ENCODE measurements around the gene HEMK1.
A peak's percentile ranks its signal among the peaks of the same experiment; 100 is the strongest.

HEMK1 gene

GRCh38 chr3:50612970-50613846, 43.9 kb downstream of the HEMK1 start:
- DNase-seq (ENCODE audit: low read depth), result no peak

DNA sequence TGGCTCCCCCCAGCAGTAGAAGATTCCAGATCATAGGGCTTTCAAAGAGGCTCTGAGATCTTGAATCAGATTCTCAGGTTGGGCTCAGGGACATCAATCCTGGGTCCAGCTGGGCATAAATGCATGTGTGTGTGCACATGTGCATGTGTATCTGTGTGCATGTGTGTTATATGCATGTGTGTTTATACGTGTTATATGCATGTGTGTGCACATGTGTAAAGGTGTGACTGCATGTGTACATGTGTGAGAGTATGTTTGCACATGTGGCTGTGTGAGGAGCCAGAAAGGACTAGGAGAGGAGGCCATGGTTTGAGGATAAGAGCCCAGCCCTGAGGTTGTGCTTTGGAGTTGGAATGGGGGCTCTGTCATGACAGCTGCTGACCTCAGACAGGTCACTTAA, 45.9 kb downstream of the HEMK1 start:
- no peak for DNase-seq (ENCODE audit: low read depth)

DNA sequence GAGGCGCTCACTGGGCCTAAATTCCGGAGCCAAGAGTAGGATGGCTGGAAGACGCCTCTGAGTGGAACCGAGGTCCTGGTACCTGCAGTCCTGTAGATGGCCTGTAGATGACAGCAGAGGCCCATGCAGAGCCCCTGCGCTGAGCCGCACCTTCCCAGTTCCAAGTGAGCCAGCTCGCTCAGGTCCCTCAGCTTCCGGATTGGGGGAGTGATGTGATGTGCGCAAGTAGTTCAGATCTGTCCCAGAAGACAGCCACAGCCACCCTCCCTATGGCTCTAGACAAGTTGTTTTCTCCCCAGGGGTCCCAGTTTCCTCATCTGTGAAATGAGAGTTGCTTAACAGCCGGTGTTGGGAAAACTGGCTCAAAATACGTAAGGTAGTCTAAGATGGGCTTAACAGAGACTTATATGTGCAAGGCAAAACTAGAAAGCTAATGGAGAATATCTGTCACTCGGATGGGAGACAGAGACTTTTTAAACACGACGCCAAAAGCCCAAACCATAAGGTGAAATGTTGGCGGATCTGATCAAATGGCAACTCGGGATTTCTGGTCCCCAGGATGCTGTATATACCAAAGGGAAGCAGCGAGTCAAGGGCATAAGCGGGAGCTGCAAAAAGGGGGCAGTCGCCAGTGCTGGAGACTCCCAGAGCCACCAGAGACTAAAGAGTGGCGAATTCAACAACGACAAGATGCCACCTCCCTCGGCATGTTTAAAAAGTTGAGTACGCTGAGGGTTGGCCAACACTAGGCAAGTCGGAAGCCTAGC, 46.9 kb downstream of the HEMK1 start:
- DNase-seq (ENCODE audit: low read depth), result peak; percentile 71

DNA sequence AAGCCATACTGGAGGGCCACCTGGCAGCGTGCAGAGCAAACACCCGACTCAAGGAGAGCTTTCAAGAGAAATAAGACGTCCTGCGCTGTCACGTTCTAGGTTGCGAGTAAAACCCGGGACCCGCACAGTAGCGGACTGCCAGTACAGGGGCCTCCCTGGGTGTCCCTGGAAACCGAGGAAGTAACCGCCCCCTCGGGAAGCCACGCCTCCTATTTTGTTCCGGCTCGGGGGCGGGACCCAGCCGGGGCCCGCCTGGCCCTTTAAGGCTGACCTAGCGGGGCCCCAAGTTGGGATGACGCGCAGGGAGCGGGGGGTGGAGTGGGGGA, 47.4 kb downstream of the HEMK1 start:
- peak; percentile 91 for DNase-seq (ENCODE audit: low read depth)

DNA sequence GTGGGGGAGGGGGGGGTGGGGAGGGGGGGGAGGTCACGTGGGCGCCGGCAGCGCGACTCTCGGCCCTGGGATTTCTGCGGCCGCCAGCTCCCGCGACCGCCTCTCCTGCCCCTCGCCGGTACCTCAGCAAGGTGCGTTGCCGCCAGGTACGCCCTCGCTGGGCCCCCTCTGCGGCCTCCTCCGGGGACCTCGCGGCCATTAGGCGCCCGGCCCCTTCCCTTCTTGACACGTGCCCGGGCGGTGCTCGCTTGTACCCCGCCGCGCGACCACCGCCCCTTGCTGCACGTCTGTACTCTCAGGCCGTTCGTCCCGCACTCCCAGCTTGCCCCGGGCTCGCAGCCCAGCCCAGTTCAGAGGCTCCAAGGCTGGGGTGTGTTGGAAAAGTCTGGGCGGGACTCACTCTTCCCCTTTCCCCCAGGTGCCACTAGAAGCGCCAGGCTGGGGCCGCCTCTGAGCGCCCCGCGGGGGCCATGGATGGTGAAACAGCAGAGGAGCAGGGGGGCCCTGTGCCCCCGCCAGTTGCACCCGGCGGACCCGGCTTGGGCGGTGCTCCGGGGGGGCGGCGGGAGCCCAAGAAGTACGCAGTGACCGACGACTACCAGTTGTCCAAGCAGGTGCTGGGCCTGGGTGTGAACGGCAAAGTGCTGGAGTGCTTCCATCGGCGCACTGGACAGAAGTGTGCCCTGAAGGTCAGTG, 47.9 kb downstream of the HEMK1 start, which contains the start of gene MAPKAPK3:
Gene MAPKAPK3, plus strand, starts transcription at position 56 of the 696 bp plus-strand sequence. Its CDS starts 415 bp downstream, at position 471.
- DNase-seq (ENCODE audit: low read depth), result no peak

GRCh38 chr3:50617911-50618481, 48.7 kb downstream of the HEMK1 start:
- no peak for DNase-seq (ENCODE audit: low read depth)

GRCh38 chr3:50620420-50620819, 51.1 kb downstream of the HEMK1 start:
- DNase-seq (ENCODE audit: low read depth), result no peak

DNA sequence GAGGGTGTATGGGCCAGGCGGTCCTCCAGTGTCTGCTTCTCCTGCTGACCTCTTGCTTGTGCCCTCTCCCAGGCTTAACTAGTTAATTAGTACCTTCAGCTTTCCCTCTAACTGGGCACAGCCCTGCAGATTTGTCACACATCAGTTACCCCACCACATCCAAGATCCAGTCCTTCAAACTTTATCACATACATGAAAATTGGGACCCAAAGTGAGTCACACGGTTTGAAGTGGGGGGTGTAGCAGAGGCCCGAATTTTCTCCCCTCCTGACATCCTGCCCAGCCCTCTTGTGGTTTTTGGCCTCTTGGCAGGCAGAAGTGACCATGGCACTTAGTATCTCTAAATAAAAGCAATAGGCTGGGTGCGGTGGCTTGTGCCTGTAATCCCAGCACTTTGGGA, 51.5 kb downstream of the HEMK1 start:
- no peak for DNase-seq (ENCODE audit: low read depth)

- DNase-seq (ENCODE audit: low read depth), result no peak
These were observed 53.6 kb downstream of the HEMK1 start for GRCh38 chr3:50622881-50623280.

GRCh38 chr3:50623840-50624474, 54.6 kb downstream of the HEMK1 start:
- no peak for DNase-seq (ENCODE audit: low read depth)

- DNase-seq (ENCODE audit: low read depth), result no peak
These were observed 55.3 kb downstream of the HEMK1 start for GRCh38 chr3:50624634-50625033.

- DNase-seq (ENCODE audit: low read depth), result no peak
These were observed 56.2 kb downstream of the HEMK1 start for GRCh38 chr3:50625231-50626182.

DNA sequence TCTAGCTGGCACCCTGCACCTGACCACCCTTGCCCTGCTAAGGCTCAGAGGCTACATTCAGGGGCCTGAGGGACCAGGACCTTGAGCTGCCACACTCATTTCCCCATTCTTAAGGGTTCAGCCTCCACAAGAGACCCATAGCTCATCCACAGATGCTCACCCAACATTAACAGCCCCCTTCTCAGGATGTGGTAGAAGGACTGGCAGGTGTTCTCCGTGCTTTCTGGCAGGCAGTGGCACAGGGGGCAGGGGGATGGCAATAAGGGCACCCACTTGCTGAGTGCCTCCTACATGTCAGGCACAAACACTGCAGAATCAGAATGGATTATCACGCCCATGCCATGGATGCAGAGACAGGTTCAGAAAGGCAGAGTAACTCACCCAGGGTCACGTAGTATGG, 57.1 kb downstream of the HEMK1 start:
- DNase-seq (ENCODE audit: low read depth), result no peak

DNA sequence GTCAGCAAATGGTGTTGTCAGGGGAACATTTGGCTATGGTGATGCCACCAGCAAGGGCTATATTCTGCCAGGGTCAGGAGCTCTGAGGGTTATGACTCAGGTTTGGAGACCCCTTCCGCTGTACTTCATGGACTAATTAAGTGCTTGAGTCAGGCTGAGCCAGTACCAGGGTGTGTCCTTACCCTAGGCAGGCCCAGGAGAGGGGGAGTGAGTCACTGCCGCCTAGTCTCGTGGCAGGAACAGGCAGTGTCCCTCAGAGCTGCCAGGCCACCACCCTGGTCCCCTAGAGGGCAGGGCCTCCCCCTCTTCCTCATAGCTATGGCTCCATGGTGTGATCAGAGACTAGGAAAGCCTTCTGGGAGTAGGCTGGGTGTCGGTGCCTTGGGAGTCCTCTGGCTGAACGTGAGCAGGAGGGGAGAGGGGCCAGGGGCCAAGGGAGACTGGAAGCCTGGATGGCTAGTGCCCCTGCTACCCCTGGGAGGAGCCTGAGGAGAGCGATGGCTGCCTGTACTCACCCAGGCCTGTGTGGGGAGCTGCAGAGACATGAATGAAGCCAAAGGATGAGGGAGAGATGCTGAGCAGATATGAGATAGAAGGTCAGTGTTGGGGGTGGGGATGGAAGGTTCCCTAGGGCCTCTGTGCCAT, 58.2 kb downstream of the HEMK1 start:
- DNase-seq (ENCODE audit: low read depth), result no peak

- no peak for DNase-seq (ENCODE audit: low read depth)
These were observed 59.3 kb downstream of the HEMK1 start for GRCh38 chr3:50628601-50629000.

DNA sequence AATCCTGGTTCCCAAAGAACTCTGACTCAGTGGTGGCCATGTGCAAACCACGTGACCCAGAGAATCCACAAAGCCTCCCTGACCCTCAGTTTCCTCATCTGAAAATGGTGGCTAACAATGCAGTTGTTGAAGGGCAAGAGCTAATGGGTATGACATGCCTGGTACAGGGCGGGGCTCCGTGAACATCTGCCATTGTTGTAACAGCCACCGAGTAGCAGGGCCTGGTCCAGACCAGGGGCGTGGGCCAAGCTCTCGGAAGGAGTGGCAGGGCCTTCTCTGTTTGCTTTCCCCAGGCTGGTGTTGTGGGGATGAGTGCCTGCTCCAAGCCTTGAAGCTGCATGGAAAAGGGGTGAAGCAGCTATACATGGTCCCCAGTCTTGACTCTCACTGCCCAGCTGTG, 61.1 kb downstream of the HEMK1 start:
- no peak for DNase-seq (ENCODE audit: low read depth)

GRCh38 chr3:50630877-50631276, 61.6 kb downstream of the HEMK1 start:
- no peak for DNase-seq (ENCODE audit: low read depth)

DNA sequence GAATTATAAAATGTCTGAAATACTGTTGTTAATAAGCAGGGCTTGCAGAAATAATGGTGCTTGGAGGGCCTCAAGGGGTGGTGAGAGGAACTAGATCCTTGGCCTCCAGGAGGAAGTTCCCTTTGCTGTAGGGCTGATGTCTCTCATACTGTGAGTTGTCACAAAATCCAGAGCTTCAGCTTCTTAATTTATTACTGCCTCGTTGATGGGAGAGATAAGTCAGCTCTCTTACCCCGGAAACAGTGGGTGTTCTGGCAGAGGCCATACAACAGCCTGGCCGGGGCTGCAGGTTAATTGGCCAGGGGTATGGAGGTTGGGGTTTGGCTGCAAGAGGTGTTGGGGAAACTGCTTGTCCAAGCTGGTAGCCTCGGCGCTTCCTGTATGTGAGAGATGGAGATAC, 63.1 kb downstream of the HEMK1 start:
- DNase-seq (ENCODE audit: low read depth), result no peak

DNA sequence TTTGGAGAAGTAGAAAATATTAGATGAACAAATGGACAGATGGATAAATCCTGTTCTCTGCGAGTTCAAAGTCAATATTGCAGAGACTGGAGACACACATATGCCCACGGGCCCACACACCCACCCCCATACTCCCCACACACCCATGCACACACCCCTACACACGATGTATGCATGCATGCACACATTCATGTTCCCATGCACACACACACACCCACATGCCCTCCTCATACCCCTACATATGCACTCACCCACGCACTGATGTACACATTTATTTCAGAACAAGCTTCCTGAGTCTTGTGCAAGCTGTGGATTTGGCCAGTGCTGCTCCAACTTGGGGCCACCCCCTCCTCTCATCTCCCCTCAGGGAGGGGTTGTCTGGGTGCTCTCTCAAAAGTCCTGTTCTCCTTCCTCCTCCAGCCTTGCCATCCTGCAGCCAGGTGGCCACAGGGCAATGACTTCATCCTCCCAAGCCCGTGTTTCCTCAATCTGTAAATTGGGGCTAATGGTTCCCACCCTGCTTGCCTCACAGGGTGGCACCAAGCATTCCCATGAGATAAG, 64.0 kb downstream of the HEMK1 start:
- DNase-seq (ENCODE audit: low read depth), result no peak

GRCh38 chr3:50635066-50635465, 65.7 kb downstream of the HEMK1 start:
- DNase-seq (ENCODE audit: low read depth), result no peak

Measured in activated gamma-delta T cell treated with anti-CD3 and anti-CD28 coated beads, Interleukin-2, amount 50 U/mL, for 16 hours (primary cell).